ENCODE measurements around the gene ADAM12.

- no peak for TF ChIP-seq CTCF (IDR thresholded peaks at IDR 0.05)
- no peak for TF ChIP-seq POLR2A (IDR thresholded peaks at IDR 0.05; ENCODE audit: low read depth)
- TF ChIP-seq POLR2AphosphoS5 (IDR thresholded peaks at IDR 0.05) = no peak
- no peak for TF ChIP-seq EP300 (IDR thresholded peaks at IDR 0.05)
Observed at GRCh38 chr10:126221874-126222273, 166.4 kb downstream of the ADAM12 start.
